ENCODE results near the gene STK38L.

STK38L gene

DNA sequence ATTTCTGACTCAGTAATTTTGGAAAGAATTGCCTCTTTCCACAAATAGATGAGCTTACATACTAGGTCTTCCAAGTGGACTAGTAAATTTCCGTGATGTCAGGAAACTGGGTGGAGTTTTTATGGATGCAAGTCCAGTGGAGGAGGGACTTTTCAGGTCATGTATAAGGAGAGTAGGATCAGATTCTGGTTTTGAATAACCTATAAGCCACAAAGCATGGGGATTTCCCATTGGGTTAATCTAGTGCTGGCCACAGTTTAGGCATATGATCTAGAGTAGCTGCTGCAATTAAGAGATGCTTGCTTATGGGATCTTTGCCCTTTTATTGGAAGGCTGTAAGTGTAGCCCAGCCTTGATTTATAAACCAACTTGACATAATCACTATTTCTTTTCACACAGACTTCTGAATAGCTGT, 33.8 kb downstream of the STK38L start:
- no peak for DNase-seq (ENCODE audit: low spot score)

DNA sequence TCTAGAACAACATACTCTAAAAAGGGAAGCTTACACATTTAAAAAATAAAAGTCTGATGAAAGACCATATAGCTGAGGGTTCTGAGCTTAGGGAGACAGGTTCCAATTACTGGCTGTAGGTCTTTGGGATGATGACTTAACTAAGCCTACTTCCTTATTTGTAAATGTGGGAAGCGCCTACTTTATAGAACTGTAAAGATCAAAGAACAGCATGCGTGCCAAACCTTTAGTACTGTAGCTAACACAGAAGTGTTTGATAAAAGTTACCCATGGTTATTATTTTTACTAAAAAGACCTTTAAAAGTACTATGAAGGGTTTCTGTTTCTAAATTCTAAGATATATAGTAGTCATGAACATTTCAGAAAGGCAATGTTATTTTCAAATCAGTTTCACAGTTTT, 35.7 kb downstream of the STK38L start:
- DNase-seq (ENCODE audit: low spot score), result no peak

DNA sequence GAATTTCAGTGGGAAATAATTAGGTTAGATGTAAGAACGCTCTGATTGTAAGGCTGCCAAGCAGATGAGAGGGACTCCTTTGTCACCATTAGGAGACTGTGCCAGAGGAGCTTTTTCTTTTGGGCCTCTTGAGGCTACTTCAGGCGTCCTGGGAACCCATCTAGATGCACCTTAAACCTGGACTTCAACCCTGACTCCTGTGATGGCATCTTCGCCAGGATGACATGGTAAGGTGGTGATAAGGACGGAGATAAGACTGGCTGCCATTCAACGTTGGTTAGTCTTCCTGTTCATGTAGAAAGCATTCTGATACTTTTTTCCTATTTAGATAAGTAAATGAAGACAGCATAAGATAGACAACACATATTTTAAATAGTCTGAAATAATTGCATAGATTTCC, 36.3 kb downstream of the STK38L start:
- no peak for DNase-seq (ENCODE audit: low spot score)

DNA sequence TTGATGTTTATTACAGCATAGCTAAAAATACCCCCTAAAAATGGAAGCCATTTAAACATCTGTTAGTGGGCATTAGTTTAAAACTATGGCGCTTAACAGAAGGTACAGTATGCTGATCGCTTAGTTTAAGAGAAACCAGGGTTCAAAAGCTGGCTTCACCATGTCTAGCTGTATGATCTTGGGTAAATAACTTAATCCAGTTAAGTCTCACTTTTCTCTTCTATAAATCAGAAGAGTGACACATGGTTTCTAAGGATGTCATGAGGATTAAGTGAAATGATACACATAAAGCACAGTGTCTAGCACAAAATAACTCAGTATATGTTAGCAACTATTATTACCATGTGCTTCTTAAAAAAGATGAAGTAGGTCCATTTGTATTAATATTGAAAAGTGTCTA, 38.7 kb downstream of the STK38L start:
- no peak for DNase-seq (ENCODE audit: low spot score)

DNA sequence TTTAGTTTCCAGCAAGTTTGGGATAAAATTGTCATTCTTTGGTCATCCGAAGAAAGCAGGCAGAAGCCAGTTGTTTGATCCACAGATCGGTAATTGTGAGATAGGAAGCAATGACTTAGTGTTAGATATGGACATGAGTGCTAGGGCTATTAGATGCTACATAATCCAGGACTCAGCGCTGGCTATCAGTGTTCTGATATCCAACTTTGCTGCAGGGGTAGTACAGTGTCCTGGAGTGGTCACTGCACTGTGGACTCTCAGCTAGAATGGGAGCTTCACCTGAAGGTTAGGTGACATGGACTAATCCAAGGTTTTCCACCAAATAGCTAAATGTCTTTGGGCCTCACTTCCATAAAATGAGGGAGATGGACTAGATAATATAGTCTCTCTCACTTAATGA, 39.9 kb downstream of the STK38L start:
- DNase-seq (ENCODE audit: low spot score), result no peak

DNA sequence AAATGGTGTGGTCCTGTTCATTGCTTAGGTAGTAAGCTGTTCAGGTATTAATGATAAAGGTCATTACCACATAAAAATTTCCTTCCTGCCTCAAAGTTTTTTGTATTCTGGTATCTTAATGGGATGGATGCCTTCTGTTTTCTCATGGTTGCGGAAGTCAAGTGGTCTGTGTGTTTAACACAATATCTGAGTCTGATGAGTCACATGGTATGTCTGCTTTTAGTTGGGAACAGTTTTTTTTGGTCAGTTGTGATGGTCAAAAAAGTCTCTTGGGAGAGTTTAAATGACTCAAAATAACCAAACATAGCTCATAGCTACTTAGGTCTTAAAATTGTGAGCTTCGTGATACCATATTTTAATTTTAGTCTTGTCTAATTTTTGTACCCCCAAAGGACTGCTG, 40.7 kb downstream of the STK38L start:
- no peak for DNase-seq (ENCODE audit: low spot score)

DNA sequence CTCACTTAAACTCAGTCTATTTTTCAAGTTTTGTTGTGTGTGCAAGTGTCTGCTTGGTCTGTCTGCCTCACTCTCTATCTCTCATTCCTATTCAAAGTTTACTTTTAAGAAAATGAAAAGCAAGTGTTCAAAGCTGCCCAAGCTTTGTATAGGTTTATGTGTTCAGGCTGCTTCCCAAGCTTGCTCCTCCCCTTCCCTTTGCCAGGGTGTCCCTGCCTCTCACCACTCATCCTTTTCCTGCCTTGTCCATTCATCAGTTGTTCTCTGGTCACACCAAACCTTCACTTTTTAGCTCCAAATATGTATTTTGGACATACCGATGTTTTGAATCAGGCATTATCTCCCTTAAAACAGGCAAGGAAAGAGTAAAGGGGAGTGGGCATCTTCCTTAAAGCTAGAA, 41.3 kb downstream of the STK38L start:
- no peak for DNase-seq (ENCODE audit: low spot score)

DNA sequence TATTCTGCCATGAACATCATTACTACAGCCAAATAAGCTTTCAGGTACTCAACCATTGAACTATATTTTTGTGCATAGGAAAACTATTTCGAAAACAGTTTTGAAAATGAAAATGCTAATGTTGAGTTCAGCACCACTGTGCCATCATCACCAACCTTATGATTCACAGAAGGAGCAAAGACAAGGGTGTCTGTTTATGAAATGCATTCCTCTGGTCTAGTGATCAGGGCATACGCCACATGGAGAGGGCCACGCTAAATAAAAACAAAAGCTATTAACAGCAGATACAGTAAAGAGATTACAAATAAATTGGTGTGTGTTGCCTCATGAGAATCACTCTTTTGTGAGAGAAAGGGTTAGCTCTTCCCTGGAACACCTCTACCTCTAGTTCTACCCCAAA, 45.3 kb downstream of the STK38L start:
- no peak for DNase-seq (ENCODE audit: low spot score)

DNA sequence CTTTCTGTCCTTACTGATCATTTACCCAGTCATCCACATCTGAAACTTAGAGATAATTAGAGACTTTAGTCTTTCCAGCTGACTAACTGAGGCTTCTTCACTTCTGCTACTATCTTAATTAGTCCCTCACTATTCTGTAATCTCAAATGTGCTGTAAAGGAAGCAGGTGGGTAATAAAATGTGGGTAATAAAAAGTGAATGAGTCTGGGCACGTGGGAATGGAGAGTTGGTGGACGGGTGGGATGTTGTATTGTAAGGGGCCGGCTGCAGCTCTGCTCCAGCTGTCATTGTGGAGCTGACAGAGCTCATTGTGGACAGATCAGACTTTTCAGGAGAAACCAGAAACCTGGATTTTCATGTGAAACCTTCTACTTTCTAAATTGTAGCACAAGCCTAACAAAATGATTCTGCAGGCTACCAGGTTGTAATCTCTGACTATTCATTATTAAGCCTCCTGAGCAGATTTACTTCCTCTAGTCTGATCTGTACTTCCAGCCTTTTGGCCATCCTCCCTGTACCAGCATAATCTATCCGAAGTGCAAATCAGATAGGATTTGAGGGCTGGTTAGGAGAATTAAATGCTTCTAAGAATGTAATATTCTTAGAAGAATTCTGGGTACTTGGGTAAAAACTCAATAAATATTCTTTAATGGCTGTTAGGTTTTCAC, 46.5 kb downstream of the STK38L start:
- no peak for DNase-seq (ENCODE audit: low spot score)

DNA sequence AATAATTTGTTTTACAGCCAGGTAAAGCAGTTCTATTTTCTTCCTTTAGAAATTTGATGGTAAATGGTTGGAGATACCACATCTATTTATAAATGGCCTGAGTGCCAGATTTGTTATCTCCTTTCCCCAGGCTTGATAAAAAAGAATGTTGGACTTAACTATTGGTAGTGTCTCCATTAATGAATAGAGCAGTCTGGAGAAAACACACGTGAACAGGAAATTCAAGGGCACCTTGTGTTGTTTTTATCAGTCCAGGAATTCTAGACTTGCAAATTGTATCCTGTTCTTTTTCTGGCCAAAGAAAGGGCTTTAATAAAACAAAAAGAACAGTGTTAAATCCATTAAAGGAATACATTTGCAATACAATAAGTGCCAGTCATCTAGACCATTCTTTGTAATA, 47.8 kb downstream of the STK38L start:
- no peak for DNase-seq (ENCODE audit: low spot score)

DNA sequence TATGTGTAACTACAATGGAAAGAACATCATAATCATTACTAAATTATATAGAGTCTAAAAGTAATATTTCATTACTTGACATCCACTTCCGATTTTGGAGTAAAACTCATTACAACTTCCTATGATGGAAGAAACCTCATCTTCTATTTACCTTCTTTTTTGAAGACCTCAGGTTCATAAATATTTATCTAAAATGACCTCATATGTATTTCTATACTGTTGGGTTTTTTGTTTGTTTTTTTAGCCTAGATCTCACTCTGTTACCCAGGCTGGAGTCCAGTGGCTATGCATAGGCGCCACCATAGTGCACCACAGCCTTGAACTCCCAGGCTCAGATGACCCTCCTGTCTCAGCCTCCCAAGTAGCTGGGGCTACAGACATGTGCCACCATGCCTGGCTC, 48.6 kb downstream of the STK38L start:
- DNase-seq (ENCODE audit: low spot score), result no peak

DNA sequence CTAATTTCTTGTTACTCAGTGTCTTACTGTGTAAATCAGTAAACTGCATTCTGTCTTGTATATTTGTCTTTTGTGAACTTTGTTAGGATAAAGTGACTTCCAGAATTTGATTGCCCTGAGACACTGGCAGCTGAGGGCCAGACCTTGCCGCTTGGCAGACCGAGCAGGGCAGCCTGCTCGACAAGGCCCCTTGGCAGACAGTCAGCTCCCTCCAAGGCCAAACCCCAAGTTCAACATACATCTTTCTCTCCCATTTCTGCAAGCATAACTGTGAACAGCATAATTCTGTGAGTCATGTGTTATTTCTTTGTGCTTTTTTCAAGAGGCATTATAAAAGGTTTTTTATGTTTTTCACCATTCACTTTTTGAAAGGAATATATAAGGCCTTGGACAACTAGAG, 49.4 kb downstream of the STK38L start:
- DNase-seq (ENCODE audit: low spot score), result no peak

DNA sequence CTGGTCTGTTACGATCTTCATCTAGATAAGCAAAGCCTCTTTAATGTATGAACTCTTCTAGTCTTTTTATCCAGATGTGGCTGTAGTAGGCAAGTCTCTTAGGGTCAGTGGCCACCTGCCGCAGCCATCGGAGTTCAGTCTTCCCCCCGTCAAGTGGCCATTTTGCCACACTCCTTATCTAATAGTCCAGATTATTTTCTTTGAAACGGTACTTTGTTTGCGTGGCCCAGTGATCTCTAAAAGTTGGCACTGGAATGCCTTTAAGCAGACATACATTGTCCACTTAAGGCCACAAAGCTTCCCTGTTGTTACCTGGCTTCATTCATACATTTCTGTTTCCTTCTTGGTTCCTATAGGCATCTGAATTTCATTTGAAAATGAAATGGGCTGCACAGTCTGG, 52.6 kb downstream of the STK38L start:
- no peak for DNase-seq (ENCODE audit: low spot score)

DNA sequence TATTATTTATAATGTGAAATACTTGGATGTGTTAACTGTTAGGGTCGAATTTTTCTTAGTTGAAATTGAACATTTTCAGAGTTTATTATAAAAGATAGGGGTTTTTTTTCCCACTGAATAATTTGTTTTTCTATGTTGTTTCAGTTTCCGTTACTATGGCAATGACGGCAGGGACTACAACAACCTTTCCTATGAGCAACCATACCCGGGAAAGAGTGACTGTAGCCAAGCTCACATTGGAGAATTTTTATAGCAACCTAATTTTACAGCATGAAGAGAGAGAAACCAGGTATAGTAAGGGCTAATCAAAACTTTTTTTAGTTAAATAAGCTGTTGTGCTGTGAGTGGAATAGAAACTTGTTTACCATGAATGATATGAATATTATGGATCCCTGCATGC, 53.5 kb downstream of the STK38L start:
- DNase-seq (ENCODE audit: low spot score), result no peak

DNA sequence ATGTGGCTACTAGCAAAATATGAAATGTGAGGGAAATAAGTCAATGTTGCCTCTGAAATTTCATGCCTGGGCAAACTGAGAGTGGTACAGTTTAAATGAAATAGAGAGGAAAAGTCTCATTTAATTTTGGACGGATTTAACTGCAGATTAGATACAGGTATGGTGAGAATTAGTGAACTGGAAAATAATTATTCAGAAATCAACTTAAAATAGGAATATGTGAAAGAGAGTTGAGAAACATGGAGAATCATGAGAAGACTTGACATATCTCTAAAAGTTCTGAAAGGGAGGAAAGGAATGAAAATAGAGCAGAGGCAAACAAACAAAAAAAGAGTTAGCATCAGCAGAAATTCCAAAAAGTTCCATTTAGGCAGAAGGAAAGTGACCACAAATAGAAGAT, 55.0 kb downstream of the STK38L start:
- DNase-seq (ENCODE audit: low spot score), result no peak

DNA sequence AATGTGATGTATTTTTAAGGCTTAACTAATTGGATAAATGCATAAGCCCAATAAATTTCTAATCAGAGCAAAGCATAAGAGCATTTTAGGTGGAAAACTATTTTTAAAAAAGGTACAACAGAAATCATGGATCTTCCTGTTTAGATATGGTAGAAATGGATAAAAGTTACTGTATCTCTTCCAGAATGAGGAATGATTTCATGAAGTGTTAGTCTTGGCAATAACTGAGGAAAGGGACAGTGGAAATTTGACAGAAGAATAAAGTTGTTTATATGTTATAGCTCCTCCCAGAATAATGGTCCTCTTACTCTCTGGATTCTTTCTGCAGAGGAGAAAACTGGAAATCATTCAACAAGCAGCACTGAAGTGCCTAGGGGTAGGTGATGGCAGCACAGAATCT, 56.1 kb downstream of the STK38L start:
- no peak for DNase-seq (ENCODE audit: low spot score)

DNA sequence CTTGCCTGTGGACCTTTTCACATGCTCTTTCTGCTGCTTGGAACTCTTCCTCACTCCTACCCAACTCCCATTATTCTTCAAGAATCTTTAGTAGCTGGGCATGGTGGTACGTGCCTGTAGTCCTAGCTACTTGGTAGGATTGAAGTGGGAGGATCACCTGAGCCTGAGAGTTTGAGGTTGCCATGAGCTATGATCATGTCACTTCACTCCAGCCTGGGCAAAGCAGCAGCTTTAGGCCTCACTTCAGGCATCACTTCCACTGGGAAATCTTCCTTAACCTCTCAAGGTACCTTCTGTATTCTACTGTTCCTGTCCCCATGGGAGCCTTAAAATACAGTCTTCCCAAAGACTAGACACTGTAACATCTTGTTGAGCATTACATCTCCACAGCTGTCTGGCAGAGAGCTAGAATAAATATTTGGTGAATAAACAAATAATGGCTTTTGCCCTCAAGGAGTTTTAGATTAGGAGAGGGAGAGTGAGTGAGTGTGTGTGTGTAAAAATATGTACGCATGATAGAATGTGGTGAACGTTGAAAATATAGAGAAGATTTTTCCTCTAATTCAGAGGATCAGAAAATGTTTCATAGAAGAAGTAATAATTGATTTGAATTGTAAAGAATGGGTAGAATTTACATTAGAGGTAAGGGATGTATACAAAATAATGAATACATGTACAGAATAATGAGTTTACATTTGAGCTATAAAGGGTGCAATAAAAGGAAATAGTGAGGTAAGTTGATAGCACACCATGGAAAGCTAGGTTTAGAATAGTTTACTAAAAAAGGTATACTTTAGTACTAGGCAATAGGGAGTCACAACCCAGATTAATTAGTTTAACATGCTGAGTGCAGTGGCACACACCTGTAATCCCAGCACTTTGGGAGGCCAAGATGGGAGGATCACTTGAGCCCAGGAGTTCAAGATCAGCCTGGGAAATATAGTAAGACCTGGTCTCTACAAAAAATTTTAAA, 59.3 kb downstream of the STK38L start:
- DNase-seq (ENCODE audit: low spot score), result no peak

DNA sequence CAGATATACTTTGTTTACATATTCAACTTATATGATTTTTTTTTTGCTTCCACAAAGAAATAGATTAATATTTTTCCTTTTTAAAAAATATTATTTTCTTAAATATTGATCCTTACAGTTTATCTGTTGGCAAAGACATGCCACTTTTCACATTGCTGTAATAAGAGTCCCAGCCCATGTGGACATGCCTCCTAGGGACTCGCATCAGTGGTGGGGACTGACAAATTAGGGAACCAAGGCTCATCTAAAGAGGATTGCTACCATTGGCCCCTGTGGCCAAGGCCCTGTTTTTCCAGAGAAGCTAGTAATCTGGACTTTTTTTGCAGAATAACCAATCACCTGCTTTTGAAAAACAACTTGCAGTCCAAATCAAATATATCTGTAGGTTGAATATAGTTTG, 60.8 kb downstream of the STK38L start:
- DNase-seq (ENCODE audit: low spot score), result no peak

DNA sequence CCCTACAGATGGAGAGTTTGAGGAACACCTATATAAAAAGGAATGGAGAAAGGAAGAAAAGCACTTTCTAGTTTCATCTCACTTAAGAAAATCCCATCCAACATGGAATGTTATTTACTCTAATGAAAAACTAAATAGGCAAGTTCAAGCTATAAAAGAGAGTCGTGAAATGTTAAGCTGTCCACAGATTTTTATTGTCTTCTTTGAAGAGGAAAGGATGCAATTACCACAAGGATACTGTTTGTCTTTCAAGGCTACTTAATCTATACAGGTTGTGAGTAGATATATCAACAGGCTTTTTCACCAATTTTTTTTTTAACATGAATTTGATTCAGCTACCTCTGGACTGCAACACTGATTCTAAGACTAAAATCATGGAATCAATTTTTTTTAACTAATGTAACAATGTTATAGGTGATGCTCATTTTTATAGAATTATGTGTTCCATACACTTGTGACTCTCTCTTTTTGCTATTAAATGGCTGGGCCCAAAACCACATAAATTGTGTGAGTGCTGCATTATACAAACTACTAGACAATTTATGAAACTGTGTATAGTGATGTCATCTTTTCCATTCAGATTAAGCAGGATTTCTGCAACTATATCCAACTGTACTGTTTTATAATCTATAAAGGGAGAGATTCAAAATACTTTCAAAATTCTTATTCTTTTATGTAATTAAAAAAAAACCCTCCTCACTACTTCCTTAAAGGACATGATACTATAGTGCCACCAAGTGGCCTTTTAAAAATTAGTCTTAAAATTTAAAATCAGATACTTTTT, 61.8 kb downstream of the STK38L start:
- DNase-seq (ENCODE audit: low spot score), result no peak

DNA sequence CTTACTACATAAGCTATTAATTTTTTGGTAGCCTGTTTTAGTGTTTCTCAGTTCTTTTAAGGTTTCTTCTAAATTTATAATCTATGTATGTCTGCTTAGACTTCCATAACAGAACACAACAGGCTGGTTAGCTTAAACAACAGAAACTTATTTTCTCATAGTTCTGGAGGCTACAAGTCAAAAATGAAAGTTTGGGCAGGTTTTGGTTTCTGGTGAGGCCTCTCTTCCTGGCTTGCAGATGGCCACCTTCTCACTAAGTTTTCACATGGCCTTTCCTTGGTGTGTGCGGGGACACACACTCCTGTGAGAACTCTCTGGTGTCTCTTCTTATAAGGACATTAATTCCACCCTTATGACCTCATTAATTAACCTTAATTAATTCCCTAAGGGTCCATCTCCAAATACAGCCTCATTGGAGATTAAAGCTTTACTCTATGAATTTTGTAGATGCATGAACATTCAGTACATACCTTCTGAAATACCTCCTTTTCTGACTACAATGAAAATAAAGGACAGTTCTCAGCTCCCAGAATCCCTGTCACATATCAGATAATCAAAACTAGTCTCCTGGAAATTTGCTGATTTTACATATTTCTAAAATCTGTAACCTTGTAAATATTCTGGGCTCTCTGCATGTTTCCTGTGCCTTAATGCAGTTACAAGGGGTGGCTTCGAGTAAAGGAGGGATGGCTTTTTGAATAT, 65.4 kb downstream of the STK38L start:
- DNase-seq (ENCODE audit: low spot score), result no peak

DNA sequence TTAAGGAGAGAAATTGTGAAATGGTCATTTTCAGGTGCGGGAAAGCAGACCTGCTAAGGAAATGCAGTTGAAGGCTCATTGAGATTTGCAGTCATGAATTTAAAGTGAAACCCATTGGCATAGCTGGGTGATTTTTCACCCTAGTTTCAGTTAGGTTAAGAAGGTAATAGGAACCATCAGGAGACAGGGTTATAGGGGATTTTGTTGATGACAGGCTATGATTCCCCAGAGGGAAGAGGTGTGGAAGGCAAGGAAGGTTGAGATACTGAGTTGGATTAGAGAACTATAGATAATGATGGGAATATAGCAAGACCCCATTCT, 65.9 kb downstream of the STK38L start:
- DNase-seq (ENCODE audit: low spot score), result no peak

DNA sequence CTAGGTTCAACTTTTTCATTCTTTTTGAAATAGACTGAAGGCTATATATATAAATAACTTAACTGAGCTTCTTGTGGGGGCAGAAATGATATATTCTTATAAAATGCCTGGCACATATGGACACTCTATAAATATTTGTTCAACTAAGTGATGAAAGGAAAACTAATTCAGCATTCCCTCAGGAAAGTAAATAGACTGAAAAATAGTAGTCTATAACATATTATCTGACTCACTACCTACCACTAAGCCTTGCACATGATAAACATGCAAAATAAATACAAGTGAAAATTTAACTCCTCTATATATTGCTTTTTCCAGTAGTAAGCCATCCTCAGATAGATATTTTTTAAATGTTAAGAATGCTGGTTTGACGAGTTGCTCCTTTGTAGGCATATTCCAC, 72.9 kb downstream of the STK38L start:
- DNase-seq (ENCODE audit: low spot score), result no peak
